GM18861 (cell line): ENCODE results near the gene MAPK8.
"Not testable (repeated sequence)": the region's sequence is repeated elsewhere in the genome, so short reads cannot be mapped to it uniquely, and the experiment has no call there.

Experiments
- ATAC-seq: cut with Tn5 transposase; IDR thresholded peaks from one replicate; pipeline ENCODE4 v1.9.1; 2021; ENCODE audit not compliant: unreplicated experiment

Gene MAPK8

DNA sequence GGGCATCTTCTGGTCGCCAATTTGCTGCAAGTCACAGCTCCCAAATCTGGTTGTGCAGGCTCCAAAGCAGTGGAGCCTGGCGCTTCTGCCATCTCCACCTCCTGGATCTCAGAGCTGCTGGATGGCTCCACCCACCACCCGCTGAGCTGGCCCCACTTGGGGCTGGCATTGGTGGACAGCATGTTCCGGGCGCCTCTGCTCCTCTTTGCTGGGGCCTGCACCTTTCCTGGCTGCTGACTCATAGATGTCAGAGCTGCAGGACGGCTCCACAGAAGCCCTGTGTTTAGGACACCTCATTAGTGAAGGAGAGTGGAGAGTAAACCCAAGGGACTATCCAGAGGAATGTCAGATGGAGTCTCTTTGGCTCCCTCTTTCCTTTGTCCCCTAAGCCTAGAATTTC is 27.4 kb downstream of the MAPK8 start:
- no peak for ATAC-seq

DNA sequence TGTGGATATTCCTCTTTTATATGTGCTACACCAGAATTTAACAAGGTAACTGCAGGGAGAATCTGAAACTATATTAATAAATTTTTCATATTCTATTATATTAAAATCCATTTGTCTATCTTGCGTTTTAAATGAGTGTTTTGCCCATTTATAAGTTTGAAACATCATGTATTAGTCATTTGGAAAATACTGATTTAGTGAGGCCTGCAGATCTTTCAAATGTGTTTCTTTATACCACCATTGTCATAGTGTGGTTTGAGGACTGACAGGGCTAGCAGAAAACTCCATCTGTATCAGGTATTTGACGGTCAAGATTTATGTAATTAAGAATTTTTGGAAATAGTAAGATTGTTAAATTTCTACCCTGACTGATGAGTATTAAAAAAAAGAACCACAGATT is 29.3 kb downstream of the MAPK8 start:
- no peak for ATAC-seq

DNA sequence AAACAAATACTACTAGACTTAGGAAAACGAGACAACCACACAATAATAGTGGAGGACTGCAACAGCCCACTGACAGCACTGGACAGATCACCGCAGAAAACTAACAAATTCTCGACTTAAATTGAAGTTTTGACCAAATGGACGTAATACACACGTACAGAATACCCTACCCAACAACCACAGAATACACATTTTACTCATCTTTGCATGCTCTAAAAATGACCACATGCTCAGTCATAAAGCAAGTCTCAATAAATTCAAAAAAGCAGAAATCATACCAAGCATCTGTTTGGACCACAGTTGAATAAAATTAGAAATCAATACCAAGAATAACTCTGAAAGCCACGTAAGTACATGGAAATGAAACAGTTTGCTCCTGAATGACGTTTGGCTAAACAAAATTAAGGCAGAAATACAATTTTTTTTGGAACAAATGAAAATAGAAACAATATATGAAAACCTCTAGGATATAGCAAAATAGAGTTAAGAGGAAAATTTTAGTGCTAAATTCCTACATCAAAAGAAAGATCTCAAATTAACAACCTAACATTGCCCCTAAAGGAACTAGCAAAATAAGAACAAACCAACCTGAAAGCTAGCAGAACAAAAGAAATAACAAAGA is 30.6 kb downstream of the MAPK8 start:
- peak; percentile 89 for ATAC-seq

DNA sequence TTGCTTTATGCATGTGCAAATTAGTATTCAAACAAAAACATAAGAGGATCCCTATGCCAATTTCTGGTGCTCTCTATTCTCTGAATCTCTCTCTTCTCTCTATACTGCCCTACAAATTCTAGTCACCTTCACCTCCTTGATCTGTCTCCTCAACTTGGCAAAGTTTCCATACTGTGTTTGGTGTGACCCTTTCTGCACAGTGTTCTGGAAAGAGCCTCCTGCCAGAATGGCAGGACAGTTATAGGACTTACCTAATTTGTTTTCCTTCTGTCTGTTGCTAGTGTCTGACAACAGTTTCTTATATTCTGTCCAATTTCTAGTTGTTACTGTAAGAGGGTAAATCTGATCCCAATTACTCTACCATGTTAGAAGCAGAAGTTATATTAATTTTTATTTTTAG is 34.3 kb downstream of the MAPK8 start:
- ATAC-seq: no peak

DNA sequence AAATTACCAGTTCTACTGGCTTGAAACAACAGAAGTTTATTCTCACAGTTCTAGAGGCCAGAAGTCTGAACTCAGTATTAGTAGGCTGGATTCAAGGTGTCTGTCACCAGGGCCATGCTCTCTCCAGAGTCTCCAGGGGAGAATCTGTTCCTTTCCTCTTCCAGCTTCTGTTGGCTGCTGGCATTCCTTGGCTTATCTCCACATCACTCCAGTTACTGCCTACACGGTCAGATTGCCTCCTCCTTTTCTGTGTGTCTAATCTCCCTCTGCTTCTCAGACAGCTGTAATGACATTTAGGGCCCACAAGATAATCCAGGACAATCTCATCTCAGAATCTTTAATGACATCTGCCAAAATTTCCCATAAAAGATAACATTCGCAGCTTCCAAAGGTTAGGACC is 36.6 kb downstream of the MAPK8 start:
- ATAC-seq: no peak

DNA sequence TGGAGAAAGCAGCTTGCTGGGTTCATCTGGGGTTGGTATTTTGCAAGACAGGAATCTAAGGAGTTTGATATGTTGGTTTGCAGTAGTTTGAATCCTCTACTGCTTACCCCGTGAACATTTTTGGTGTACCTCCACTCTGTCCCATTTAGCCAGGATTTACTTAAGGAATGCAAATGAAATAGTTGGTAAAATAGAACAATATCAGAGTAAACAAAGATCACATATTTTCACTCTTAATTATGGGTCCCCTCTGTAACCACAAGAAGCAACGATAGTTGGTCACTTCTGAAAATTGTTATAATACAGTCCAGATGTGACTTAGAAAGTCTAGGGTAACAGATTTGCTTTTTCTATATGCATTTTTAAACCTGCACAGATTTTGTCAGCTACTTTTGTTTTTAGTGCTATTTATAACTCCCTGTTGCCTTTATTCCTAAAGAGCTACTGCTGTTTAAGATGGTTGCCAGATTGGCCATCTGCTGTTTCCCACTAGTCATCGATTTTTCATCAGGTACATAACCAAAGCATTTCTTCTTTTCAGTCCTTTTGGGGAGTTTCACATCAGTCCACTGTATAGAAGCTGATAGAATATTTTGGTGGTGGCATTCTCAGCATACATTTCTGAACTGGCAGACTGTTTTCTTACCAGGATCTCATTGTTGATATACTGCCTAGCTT is 37.6 kb downstream of the MAPK8 start:
- ATAC-seq: no peak

DNA sequence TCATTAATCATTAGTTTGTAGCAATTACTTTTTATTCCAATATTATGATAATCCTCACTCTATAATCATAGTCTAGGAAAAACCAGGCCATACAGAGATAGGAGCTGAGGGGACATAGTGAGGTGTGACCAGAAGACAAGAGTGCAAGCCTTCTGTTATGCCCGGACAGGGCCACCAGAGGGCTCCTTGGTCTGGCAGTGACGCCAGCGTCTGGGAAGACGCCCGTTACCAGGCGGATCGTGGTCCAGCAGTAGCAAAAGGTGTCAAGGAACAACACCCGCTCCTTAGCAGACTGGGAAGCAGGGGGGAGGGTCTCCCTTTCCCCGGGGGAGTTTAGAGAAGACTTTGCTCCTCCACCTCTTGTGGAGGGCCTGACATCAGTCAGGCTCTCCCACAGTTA is 39.8 kb downstream of the MAPK8 start:
- not testable (repeated sequence) for ATAC-seq

DNA sequence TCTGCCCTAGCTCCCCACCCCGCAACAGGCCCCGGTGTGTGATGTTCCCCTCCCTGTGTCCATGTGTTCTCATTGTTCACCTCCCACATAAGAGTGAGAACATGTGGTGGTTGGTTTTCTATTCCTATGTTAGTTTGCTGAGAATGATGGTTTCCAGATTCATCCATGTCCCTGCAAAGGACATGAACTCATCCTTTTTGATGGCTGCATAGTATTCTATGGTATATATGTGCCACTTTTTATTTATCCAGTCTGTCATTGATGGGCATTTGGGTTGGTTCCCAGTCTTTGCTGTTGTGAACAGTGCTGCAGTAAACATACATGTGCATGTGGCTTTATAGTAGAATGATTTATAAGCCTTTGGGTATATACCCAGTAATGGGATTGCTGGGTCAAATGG is 41.1 kb downstream of the MAPK8 start:
- not testable (repeated sequence) for ATAC-seq

DNA sequence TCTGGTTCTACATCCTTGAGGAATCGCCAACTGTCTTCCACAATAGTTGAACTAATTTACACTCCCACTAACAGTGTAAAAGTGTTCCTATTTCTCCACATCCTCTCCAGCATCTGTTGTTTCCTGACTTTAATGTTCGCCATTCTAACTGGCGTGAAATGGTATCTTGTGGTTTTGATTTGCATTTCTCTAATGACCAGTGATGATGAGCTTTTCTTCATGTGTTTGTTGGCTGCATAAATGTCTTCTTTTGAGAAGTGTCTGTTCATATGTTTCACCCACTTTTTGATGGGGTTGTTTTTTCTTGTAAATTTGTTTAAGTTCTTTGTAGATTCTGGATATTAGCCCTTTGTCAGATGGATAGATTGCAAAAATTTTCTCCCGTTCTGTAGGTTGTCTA is 41.5 kb downstream of the MAPK8 start:
- not testable (repeated sequence) for ATAC-seq

DNA sequence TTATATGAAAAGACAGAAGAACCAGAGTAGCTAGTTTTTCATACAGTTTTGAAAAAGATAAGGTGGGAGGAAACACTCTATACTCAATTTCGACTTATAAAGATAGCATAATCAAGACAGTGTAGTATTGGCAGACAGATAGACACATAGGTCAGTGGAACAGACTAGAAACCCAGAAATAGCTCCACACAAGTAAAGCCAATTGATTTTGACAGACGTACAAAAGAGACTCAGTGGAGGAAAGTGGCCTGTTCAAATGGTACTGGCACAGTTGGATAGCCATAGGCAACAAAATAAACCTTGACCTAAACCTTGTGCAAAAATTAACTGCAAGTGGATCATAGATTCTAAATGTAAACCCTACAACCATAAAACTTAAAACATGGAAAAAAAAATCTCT is 46.8 kb downstream of the MAPK8 start:
- ATAC-seq: no peak

DNA sequence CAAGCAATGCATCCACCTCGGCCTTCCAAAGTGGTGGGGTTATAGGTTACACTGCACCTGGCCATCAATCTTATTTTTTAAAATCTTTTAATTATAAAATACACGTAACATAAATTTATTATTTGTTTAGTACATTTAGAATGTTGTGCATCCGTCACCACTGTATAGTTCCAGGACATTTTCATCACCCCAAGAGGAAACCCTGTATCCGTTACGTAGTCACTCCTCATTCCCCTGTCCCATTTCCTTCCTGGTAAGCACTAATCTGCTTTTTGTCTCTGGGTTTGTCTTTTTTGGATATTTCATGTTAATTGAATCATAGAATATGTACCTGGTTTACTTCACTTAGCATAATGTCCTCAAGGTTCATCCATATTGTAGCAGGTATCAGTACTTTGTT is 51.2 kb downstream of the MAPK8 start:
- no peak for ATAC-seq

DNA sequence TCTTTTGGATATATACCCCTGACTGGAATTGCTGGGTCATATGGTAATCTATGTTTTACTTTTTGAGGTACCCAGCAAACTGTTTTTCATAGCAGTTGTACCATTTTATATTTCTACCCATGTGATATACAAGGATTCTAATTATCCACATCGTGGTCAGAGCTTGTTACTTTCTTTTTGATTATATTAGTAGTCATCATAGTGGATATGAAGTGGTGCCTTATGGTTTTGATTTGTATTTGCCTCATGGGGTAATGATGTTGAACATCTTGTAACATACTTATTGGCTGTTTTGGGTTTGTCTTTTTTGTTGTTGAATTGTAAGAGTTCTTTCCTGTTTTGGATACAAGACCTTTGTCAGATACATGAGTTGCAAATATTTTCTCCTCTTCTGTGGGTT is 51.7 kb downstream of the MAPK8 start:
- ATAC-seq: no peak

DNA sequence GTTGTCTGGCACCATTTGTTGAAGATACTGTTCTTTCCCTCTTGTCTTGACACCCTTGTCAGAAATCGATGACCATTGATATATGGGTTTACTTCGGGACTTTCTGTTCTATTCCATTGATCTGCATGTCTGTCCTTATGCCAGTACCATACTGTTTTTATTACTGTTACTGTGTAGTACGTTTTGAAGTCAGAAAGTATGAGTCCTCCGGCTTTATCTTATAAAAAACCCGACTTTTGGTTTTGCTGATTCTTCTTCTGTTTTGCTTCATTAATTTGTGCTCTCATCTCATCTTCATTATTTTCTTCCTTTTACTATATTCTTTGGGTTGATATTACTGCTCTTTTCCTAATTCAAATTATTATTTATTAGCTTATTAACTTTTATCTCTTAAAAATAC is 52.4 kb downstream of the MAPK8 start:
- ATAC-seq: no peak

DNA sequence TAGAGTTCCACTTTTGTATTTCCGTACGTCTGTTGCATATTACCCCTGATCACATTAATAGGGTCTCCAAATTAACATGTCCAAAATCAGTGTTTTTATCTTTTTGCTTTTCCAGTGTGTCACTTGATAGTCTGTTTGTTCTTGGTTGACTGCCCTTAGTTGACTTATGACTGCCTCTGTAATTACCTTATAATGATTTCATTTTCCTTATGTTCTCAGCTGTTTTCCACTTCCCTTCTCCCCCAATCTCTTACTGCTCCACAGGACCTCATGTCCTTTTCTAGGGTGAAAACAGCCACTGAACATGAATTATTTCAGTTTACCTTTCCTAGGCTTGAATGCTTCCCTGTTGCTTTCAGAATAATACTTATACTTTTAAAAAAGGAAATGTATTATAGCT is 54.7 kb downstream of the MAPK8 start:
- no peak for ATAC-seq

DNA sequence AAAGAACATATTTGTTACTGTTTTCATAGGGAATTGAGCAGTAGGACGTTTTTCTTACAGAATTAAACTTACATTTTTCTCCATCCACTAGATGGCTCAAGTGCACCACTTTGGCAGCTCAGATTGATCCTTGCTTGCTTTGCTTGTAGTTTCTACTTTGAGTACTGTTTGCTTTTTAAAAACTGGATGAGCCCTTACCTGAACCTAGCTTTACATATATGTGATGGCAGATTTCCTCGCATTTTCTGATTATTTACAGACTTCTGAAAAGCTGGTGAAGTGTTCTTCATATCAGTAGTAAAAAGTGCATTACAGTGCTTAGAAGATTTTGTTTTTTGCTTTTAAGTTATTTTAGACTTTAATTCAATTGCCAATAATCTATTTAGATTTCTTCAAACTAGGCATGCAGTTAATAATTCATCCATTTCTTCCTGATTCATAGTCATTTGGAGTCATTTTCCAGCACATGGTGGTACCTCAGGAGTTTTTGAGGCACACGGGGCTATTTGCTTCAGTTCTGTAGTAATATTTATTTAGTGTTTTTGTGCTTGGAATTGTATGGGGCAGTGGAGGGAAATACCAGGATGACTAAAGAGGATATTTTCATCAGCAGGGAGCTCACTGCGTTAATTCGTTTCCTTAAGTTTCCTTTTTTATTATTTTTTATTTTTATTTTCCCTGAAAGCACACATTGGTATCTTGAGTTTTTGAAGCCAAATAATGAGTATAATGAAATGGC is 57.3 kb downstream of the MAPK8 start:
- ATAC-seq: no peak

DNA sequence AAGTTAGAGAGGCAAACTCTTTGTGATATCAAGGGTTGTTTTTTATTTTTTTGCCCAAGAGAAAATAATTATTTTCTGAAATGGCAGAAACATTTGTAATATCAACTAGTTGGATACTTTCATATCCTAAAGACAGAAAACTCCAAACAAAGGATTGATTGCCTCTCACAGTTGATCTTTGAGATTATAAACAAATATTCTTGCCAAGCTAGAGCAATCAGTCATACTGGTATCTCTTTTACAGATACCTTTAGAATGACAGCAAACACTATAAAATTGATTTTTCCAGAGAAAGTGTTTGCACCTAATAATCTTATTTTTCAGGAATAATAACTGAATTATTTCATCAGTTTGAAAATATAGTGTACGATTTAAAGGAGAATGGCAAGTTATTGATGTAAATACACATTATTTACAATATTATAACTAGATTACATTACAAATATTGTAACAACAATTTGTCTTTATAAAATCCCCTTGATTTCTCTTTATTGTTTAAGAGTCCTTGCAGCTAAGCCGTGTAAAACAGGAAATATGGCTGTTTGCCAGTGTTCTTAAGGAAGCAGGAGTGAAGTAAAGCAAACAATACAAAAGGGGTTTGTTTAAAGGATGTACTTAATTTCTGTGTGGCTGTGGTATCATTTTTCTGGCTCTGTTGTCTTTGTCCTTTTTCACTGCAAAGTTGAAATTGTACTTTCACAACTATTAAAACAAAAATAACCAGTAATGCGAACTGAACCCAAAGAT is 58.4 kb downstream of the MAPK8 start:
- ATAC-seq: no peak

DNA sequence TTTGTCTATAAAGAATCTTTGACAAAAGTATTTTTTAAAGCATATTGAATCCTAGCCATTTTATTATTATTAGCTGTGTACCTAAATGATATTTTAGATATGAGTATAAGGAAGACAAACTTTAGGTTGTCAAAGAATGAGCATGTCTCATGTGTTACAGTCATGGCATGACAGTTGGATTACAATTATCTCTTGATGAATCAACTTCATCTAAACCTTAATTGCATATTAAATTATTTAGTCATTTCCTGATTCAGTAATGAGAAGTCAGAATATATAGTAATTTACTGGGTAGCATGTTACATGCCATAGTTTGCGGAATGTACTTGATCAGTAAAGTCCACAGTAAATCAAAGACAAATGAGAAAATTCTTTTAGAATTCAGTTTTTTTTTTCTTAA is 59.2 kb downstream of the MAPK8 start:
- no peak for ATAC-seq

DNA sequence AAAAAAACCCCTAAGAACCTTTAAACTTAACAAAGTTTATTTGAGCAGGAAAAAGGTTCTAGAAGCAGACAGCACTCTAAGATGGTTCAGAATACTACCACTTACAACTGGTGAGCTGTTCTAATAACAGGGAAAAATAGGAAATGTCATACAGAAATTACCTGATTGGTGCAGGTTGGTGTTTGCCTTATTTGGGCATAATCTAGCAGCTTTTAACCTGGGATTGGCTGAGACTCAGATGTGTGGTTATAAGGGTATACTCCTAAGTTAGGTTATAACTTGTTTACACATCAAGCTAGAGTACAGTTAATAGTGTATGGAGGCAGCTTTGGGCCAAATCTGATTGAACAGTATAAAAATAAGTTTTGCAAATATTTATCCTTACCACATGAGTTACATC is 59.8 kb downstream of the MAPK8 start:
- ATAC-seq: no peak

DNA sequence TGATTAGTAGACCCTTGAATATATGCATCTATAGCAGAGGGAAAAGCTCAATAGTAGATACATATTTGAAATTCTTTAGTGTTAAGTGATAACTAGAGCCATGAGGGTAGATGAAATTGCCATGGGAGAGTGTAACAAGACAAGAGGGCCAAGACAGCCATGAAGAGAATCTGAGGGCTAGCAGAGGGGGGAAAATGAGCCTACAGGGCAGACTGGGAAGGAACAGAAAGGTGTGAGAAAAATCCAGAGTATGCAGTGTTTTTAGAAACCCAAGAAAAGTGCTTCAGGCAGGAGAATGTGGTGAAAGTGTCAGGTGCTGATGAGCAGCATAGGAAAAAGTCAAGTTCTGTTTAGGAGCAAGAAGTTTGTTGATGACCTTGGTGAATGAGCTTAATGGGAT is 63.0 kb downstream of the MAPK8 start:
- ATAC-seq: no peak

DNA sequence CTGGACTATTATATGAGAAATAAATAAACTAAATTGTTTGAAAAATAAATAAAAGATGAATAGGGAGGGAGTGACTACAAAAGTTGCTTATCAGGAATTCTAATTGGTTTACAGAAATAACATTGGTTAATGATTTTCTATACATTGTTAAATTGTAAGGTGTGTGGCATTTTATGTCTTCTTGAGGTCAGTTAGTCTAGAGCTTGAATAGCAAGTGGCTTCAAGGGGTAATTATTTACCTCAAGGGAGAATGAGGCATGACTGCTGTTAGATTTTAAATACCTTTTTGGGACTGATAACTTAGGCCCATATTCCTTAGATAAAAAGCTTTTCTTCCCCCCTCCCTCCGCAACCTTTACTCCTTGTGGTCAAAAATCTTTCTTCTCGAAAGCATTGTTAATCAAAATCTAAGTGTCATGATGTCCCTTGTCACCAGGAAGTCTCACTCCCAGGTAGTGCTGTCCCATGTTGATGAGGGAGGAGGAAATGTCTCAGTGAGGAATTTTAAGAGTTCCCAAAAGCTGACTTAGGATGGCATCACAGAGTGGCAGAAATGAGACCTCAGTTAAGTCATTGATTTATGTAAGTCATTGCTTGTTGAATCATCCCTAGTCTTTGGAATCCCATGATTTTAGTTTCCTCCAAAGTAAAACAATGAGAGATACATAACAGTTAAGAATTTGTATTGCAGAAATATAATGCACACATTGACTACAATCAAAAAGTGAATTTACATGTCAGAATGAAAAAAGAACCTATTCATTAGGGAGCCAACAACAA is 71.5 kb downstream of the MAPK8 start:
- no peak for ATAC-seq

DNA sequence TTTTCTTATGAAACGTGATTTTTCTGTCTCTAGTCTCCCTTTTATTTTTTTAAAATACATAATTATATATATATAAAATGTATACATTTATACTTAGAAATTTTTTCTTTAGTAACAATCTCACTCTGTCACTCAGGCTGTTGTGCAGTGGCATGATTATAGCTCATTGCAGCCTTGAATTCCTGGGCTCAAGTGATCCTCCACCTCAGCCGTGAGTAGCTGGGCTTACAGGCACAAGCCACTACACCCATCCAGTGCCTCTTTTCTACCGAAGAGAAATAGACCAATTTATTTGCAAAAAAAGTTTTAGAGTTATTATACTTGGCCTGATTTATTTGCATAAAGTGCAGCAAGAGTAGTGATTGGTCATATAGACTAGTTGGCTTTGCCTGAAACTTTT is 72.2 kb downstream of the MAPK8 start:
- no peak for ATAC-seq
